Omental fat pad (tissue), 4 donors: ENCODE results near the gene IQGAP3. TPM values are rescaled to one million over a fixed set of nuclear protein-coding genes. Genes with fewer than 3 reads are reported as not detected.

Experiments
- ATAC-seq: fragments of 150-250 bp; one replicate; pipeline ENCODE4 v1.9.1; 2016; ENCODE audit warnings: mild to moderate bottlenecking, moderate library complexity; ENCODE audit not compliant: low FRiP score
- DNase-seq: peaks from one replicate; pipeline ENCODE4 v3.0.0-alpha.2; 2019; ENCODE audit warnings: low spot score
- total RNA-seq, 4 donors: library from RNA; depleted of rRNA; stranded (reverse); fragments of >200 nt; gene quantifications; one replicate each; pipeline ENCODE4 v1.1.0, GENCODE V29; 2016
- TF ChIP-seq, protein P1 (sequence below), 3 donors: fragments of 450-650 bp; IDR thresholded peaks; one replicate each; pipeline ENCODE4 v1.5.1; 2016 to 2017; ENCODE audit warnings: antibody characterized with exemption in 3 of 3, mild to moderate bottlenecking in 3 of 3, moderate library complexity in 2 of 3

The IQGAP3 gene
- total RNA-seq, 4 donors from 2014 or later: 0.16 to 4.2 (median 0.23) TPM

DNA sequence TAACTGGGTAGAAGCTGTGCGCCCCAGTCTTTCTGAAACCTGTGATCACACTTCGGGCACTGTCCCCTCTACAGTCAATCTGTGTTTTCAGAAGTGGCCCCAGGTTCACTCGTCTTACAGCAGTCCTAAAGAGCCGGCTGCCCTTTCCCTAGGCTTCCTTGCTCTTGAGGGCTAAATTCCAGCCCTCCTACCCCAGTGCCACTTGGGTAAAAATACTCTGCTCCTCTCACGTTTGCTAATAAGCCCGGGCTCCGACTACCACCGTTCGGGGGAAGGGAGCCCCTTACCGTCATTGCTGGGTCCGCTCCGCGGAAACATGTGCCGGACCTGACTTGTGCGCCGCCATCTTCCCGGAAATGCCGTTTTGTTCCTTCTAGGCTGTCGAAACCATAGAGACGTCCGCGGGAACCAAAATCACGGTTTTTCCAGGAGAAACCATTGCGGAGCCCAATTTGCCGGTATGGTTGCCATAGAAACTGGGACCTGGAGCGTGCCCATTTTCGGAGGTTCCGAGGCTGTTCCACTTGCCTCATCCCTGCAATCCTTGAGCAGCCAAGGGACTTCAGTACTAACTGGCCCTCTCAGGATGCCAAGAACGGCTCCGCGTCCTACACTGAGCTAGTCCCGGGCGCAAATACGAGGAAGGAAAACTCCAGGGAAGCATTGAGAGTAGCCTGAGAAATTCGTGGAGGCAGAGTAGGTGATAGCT is 28.9 kb upstream of the IQGAP3 start, which contains the start of gene GPATCH4:
Gene GPATCH4 (minus strand): TSS at position 358 of the 709 bp plus-strand sequence.
- DNase-seq: peak; percentile 57
- peak; percentile 85 for ATAC-seq
- TF ChIP-seq, protein P1, sequence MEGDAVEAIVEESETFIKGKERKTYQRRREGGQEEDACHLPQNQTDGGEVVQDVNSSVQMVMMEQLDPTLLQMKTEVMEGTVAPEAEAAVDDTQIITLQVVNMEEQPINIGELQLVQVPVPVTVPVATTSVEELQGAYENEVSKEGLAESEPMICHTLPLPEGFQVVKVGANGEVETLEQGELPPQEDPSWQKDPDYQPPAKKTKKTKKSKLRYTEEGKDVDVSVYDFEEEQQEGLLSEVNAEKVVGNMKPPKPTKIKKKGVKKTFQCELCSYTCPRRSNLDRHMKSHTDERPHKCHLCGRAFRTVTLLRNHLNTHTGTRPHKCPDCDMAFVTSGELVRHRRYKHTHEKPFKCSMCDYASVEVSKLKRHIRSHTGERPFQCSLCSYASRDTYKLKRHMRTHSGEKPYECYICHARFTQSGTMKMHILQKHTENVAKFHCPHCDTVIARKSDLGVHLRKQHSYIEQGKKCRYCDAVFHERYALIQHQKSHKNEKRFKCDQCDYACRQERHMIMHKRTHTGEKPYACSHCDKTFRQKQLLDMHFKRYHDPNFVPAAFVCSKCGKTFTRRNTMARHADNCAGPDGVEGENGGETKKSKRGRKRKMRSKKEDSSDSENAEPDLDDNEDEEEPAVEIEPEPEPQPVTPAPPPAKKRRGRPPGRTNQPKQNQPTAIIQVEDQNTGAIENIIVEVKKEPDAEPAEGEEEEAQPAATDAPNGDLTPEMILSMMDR (IDR thresholded peaks at IDR 0.05): no peak

DNA sequence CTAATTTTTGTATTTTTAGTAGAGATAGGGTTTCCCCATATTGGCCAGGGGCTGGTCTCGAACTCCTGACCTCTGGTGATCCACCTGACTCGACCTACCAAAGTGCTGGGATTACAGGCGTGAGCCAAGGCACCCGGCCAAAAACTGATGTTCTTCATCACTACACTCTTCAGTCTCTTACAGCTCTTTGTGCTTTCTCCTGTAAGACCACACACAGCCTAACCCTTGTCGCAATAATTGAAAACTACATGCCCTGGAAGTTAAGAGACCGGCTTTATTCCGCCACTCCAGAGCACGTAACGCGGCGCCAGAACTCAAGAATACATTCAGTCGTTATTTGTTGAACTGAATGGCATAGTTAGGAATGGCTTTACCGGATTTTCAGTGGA is 28.4 kb upstream of the IQGAP3 start:
- ATAC-seq (peak; percentile 34), DNase-seq (no peak)
- TF ChIP-seq, protein P1 (IDR thresholded peaks at IDR 0.05): no peak

DNA sequence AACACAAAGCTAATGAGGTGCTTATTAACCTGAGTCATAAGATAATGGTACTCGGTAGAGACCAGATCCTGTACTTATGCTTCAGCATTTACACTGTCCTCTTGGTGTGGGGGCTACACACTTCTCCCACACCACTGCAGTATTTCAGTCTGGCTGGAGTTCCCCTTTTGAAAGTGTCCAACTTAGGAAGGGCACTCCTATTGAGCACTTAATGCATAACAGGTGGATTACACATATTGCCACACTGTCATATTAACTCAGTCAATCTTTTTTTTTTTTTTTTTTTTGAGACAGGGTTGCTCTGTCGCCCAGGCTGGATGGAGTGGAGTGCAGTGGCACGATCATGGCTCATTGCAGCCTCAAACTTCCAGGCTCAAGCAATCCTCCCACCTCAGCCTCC is 27.4 kb upstream of the IQGAP3 start:
- DNase-seq (no peak), ATAC-seq (no peak)
- TF ChIP-seq, protein P1 (IDR thresholded peaks at IDR 0.05): no peak

DNA sequence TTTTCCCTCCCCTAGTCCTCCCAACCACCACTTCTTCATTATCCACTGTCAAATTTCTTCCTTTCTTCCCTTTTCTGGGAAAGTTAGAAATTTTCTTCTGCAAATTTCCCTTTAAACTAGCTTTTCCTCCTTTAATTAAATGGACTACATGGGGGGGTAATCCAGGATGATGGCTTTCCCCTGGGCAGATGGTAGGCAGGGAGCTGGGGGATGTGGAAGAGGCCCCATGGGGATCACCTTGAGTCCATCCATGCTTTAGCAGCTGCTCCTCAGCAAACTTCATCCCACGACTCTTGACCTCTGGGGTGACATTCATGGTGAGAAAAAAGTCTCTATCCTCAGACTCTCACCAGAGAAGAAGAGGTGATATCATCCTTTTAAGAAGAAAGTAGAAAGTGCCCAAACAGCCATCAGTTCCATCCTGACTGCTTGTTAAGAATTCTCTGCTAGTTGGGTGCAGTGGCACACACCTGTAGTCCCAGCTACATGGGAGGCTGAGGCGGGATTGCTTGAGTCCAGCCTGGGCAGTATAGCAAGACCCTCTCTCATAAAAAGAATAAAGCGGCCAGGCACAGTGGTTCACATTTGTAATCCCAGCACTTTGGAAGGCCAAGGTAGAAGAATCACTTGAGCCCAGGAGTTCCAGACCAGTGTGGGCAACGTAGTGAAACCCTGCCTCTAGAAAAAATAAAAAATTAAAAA is 26.5 kb upstream of the IQGAP3 start:
- ATAC-seq: no peak
- TF ChIP-seq, protein P1 (IDR thresholded peaks at IDR 0.05): no peak
- DNase-seq: no peak

DNA sequence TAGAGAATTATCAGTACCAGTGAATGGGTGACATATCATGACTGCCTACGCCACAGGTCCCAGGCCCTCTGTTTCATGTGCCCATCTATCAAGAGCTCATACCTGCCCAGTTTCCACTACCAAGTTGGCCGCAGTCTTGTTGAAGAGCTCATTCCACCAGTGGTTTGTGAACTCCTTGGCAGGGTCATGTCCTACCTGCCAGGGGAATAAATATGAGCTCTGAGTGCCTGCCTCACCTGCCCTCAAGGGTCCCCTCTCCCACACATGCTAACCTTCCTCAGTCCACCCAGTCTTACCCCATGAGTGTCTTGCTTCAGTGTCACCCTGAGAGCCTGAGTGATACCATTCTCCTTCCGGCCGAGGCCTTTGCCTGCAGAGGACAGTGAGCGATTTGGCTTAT is 25.8 kb upstream of the IQGAP3 start:
- TF ChIP-seq, protein P1 (IDR thresholded peaks at IDR 0.05): no peak
- ATAC-seq (no peak), DNase-seq (no peak)

DNA sequence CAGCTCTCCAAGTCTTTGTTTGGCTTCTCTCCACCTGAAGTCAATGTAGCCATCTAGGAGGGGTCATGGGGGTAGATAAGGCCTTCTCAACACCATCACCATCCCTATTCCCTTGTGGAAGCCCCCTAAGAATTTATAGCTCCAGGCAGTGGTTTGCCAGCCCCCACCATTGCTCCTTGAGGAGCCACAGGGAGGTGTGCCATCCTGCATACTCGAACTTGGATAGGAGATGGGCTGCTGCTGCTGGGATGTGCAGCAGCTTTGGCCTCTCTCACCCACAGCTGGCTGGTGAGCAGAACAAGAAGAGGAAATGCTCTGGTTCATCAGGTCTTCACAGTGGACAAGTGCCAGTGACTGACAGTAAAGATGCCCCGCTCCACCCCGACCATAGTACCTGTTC is 24.1 kb upstream of the IQGAP3 start:
- ATAC-seq (no peak), DNase-seq (no peak)
- TF ChIP-seq, protein P1 (IDR thresholded peaks at IDR 0.05): no peak

DNA sequence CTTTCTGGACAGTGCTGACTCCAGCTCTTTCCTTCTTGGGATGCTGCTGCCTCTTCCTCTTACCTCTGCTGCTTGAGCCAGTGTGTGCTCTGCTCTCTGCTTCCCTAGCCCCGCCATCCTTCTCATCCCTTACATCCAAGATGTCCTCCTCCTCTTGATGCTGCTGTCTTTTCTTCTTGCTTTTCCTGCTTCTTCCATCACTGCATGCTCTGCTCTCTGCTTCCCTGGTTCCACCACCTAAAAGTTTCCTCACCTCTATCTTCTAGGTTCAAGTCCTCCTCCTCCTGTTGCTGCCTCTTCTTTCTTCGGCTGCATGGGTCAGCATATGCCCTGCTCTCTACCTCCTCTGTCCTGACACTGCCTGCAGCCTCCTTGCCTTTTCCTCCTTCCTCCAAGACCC is 22.7 kb upstream of the IQGAP3 start:
- DNase-seq: no peak

More for the DNA sequence above, 22.7 kb upstream of the IQGAP3 start:
- ATAC-seq: no peak
- TF ChIP-seq, protein P1 (IDR thresholded peaks at IDR 0.05): no peak
